Astrocyte of the spinal cord (primary cell): ENCODE data around the gene CPNE1.

Experiments used
- DNase-seq: peaks from one replicate; pipeline ENCODE4 v3.0.0; 2011; ENCODE audit warnings: low read depth, low spot score
- H3K4me3 ChIP-seq: 2 replicates; pipeline ENCODE4 v1.5.1; 2011; ENCODE audit warnings: low read depth, mild to moderate bottlenecking, low read length, moderate library complexity
- in situ Hi-C: cut with HindIII; loops from 2 replicates; pipeline ENCODE4 v1.10.0; 2017; ENCODE audit warnings: low sequenced_read_pairs
- TF ChIP-seq, protein P1 (sequence below): IDR thresholded peaks from 2 replicates; pipeline ENCODE4 v1.5.1; 2012; ENCODE audit warnings: low read depth, mild to moderate bottlenecking, low read length, inconsistent platforms

The CPNE1 gene

DNA sequence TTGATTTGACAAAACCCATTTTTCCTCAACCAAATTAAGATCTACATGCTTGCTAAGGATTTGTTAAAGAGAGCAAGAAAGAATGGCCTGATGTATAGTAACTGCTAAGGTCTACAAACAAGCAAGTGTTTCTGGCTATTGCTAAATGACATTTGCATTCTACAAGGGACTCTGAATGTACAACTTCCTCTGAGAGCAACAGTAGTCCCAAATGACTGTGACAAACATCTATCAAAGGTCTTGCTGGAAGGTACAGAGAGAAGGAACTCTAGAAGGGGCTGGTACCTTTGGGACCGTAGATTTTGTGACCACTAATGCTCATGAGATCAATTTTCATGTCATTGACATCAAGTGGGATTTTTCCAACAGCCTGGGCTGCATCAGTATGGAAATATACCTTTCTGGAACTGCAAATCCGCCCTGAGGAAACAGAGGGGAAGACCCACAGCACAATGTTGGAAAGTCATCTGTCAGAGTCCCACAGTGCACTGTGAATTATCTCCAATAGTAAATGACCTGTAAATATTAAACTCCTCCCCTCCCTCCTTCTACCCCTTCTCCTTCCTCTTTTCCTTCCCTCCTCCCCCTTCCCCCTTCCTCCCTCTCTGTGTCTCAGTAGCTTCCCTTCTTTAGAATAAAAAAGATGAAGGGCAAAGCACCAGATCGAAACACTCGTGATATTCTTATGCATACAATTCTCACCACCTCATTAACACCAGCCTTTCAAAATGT is 15.9 kb upstream of the CPNE1 start:
- H3K4me3 ChIP-seq = no peak overlapping the region
- no peak for DNase-seq
- TF ChIP-seq, protein P1, sequence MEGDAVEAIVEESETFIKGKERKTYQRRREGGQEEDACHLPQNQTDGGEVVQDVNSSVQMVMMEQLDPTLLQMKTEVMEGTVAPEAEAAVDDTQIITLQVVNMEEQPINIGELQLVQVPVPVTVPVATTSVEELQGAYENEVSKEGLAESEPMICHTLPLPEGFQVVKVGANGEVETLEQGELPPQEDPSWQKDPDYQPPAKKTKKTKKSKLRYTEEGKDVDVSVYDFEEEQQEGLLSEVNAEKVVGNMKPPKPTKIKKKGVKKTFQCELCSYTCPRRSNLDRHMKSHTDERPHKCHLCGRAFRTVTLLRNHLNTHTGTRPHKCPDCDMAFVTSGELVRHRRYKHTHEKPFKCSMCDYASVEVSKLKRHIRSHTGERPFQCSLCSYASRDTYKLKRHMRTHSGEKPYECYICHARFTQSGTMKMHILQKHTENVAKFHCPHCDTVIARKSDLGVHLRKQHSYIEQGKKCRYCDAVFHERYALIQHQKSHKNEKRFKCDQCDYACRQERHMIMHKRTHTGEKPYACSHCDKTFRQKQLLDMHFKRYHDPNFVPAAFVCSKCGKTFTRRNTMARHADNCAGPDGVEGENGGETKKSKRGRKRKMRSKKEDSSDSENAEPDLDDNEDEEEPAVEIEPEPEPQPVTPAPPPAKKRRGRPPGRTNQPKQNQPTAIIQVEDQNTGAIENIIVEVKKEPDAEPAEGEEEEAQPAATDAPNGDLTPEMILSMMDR = no peak
- in situ Hi-C loops = no loop called here

DNA sequence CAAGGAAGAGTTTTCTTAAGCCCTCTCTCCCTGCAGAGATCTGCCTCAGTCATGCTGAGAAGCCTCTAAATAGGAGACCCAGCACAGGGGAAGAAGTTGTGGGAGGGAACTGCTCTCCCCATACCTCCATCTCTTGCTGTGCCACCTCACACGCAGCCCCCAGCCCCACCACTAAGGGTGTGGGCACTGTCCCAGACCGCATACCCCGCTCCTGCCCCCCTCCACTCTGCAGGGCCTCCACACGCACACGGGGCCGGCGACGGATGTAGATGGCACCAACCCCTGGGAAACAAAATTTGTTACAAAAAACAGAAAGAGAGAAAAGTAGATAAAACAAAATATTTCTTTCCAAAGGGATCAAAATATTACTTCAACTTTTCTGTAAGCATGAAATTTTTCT is 10.2 kb upstream of the CPNE1 start:
- in situ Hi-C loops = no loop called here
- no peak for DNase-seq
- H3K4me3 ChIP-seq = no peak overlapping the region
- TF ChIP-seq, protein P1 = no peak

DNA sequence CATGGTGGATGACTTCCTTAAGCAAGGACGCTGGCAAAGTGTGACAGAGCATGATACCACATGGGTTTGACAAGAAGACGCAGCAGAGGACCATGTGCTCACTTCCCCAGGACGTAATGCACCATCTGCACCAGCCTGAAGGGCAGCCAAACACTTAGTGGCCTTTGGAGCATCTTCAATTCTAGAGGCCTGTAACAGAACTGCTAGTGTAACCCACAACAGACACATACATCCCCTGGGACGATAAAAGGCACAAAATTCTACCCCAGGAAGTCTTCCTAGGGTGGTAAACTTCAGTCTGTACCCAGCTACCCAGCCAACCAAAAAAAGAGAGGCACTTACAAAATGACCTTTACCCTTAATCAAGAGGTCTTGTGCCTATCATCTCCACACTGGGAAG is 9.2 kb upstream of the CPNE1 start:
- in situ Hi-C loops = no loop called here
- H3K4me3 ChIP-seq = no peak overlapping the region
- no peak for DNase-seq
- TF ChIP-seq, protein P1 = no peak

DNA sequence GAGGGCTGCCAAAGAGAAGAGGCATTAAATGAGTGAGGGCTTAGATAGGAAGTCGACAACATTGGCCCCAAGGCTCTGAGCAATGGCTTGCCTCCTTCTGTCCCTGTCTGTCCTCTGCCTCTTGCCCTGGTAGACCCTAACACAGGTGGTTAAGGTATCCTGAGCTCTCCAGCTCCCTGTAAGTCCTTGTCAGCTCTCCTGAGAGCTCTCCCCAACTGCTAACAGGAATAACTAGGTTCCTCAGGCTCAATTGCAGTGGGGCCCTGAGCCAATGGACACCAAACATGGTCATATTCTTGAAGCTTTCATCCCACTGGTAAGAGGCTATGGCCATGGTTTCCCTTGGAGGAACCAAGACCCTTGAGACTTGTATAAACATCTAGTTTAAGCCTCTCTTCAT is 5.0 kb upstream of the CPNE1 start:
- in situ Hi-C loops = no loop called here
- H3K4me3 ChIP-seq = no peak overlapping the region
- no peak for DNase-seq
- TF ChIP-seq, protein P1 = no peak

DNA sequence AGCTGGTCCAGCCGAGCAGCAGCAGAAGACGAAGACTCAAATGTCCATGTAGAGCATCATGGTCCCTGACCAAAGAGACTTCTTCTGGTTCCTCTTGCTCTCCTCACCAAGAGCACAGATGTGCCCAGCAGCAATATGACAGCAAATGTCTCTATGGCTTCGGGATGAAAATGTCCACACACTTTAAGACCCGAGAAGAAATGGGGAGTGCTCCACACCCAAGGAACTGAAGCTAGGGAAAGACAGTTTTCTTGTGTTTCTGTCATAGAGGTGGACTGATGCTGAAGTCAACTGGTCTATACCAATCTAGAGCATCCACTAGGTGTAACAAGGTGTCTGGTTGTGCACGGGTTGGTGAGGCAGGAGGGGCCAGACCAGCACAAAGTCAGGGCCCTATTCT is 4.5 kb upstream of the CPNE1 start:
- no peak for DNase-seq
- TF ChIP-seq, protein P1 = no peak
- H3K4me3 ChIP-seq = no peak overlapping the region
- in situ Hi-C loops = no loop called here

DNA sequence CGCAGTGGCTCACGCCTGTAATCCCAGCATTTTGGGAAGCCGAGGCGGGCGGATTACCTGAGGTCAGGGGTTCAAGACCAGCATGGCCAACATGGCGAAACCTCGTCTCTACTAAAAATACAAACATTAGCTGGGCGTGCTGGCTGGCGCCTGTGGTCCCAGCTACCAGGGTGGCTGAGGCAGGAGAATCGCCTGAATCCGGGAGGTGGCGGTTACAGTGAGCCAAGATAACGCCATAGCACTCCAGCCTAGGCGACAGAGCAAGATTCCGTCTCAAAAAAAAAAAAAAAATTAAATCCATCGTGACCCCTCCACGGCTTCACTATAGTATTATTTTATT is 1.2 kb upstream of the CPNE1 start:
- DNase-seq = no peak
- in situ Hi-C loops = no loop called here

More for the DNA sequence above, 1.2 kb upstream of the CPNE1 start:
- H3K4me3 ChIP-seq = no peak overlapping the region
- TF ChIP-seq, protein P1 = no peak
